ENCODE data around the gene WDR44.

WDR44 gene

DNA sequence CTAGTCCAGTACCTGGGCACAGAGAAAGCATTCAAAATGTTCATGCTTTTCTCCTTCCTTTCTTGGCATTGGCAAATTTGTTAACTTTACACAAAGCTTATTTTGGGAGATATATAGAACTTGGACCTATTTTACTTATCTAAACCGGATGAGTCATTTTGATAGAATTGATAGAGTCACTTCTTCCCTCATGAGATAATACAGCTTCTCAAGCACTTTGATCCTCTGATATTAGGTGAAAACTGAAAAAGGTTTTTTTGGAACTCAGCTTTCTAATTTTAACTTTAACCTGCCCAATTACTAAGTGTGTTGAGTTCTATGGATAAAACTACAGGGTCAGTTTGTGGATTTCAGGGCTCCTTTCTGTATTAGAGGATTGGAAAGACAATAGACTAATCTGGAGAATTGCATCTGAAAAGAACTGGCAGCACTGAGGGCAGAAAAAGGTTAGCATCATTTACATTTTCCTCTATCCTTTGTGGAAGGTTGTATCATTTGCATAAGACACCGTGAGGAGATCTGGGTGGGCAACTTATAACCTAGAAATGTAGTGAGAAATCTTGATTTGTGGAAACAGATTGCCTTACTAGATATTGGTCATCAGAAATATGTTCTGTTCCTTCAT, 2.4 kb downstream of the WDR44 start:
- H3K27me3 ChIP-seq: no peaks in the 10 kb centered on the region
- H3K4me1 ChIP-seq: no peaks in the 10 kb centered on the region
- H3K9me3 ChIP-seq: no peaks in the 10 kb centered on the region
- peak overlapping the region; percentile 90 for H3K4me3 ChIP-seq (ENCODE audit: low read depth, low read length)
- no peak for DNase-seq
- TF ChIP-seq, protein P1, sequence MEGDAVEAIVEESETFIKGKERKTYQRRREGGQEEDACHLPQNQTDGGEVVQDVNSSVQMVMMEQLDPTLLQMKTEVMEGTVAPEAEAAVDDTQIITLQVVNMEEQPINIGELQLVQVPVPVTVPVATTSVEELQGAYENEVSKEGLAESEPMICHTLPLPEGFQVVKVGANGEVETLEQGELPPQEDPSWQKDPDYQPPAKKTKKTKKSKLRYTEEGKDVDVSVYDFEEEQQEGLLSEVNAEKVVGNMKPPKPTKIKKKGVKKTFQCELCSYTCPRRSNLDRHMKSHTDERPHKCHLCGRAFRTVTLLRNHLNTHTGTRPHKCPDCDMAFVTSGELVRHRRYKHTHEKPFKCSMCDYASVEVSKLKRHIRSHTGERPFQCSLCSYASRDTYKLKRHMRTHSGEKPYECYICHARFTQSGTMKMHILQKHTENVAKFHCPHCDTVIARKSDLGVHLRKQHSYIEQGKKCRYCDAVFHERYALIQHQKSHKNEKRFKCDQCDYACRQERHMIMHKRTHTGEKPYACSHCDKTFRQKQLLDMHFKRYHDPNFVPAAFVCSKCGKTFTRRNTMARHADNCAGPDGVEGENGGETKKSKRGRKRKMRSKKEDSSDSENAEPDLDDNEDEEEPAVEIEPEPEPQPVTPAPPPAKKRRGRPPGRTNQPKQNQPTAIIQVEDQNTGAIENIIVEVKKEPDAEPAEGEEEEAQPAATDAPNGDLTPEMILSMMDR (IDR thresholded peaks at IDR 0.05; ENCODE audit: low read depth, low read length): no peak
- no peaks in the 10 kb centered on the region; the same call in 1 of the 2 replicates for H3K36me3 ChIP-seq

DNA sequence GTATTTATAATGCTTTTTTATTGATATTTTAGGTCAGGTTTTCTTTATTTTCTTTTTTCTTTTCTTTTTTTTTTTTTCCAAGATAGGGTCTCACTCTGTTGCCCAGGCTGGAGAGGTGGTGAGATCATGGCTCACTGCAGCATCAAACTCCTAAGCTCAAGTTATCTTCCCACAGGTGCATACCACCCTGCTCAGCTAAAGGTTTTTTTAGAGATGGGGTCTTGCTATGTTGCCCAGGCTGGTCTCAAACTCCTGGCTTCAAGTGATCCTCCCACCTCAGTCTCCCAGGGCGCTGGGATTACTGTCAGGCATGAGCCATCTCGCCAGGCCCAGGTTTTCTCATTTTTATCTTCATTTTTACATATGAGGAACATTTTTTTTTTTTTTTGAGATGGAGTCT, 3.3 kb downstream of the WDR44 start:
- H3K27me3 ChIP-seq: no peaks in the 10 kb centered on the region
- TF ChIP-seq, protein P1 (IDR thresholded peaks at IDR 0.05; ENCODE audit: low read depth, low read length): no peak
- H3K36me3 ChIP-seq: no peaks in the 10 kb centered on the region; the same call in 1 of the 2 replicates
- no peak overlapping the region for H3K4me3 ChIP-seq (ENCODE audit: low read depth, low read length)
- no peak for DNase-seq
- no peaks in the 10 kb centered on the region for H3K4me1 ChIP-seq
- H3K9me3 ChIP-seq: no peaks in the 10 kb centered on the region

DNA sequence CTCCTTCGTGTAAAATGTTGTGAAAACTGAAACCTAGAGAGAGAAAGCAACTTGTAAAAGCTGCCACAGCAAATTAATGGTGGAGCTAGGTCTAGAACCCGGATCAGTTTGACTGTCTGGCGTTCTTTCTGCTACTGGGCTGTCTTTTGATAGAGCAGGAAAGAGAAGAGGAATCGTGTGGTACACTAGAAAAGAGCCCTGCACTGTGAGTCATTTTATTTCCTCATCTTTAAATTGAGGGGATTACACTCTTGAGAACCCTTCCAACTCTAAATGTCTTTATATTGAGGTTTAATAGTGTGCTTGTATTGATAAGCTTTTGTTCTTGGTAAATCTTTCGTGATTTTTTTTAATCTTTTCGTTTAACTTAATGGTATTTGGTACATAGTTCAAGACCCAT, 4.3 kb downstream of the WDR44 start:
- DNase-seq: no peak
- Histone ChIP-seq H3K4me3 (ENCODE audit: low read depth, low read length) (no peak overlapping the region), H3K4me1 (no peaks in the 10 kb centered on the region)

DNA sequence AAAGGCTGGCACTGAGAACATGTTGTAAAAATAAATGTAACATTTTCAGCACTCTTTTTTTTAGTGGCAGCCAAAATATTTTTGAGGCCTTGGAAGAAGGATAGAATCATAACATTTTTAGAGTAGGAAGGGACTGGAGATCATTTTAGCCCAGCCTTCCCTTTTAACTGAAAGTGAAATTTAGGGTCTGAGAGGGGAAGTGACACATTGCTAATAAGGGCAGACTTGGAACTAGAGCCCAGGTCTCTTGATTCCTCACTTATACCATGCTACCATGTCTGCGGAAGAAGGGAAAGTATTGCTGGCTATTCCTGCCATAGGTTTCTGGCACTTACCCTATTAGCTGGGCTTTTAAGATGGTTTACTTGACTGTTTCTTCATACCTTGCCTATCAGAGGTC, 4.8 kb downstream of the WDR44 start:
- H3K4me3 ChIP-seq (ENCODE audit: low read depth, low read length): no peak overlapping the region
- DNase-seq: no peak
- H3K9me3 ChIP-seq: no peaks in the 10 kb centered on the region
- no peaks in the 10 kb centered on the region for H3K27me3 ChIP-seq
- TF ChIP-seq, protein P1 (IDR thresholded peaks at IDR 0.05; ENCODE audit: low read depth, low read length): no peak
- H3K4me1 ChIP-seq: no peaks in the 10 kb centered on the region
- no peaks in the 10 kb centered on the region; the same call in 1 of the 2 replicates for H3K36me3 ChIP-seq

More for the DNA sequence above, 4.3 kb downstream of the WDR44 start:
- TF ChIP-seq, protein P1 (IDR thresholded peaks at IDR 0.05; ENCODE audit: low read depth, low read length): no peak
- Histone ChIP-seq H3K36me3 (no peaks in the 10 kb centered on the region; the same call in 1 of the 2 replicates), H3K9me3 (no peaks in the 10 kb centered on the region), H3K27me3 (no peaks in the 10 kb centered on the region)

DNA sequence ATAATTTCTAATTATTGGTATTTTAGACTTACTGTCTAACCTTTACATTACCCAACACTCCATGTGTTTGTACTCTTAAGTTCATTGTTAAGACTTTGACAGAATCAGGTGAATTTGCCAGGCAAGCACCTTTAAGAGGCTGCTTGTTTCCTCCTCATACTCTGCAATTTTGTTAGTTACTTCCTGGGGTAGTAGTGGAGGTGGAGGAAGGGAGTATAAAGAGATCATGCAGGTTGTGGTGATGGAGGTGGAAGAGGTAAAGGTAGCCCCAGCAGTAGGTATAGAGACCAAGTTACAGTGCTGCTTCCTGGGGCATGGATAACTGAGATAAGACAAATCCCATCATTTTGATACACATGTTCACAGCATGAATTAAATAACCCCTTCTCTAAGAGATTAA, 6.7 kb downstream of the WDR44 start:
- TF ChIP-seq, protein P1 (IDR thresholded peaks at IDR 0.05; ENCODE audit: low read depth, low read length): no peak
- Histone ChIP-seq H3K9me3 (no peaks in the 10 kb centered on the region), H3K4me1 (no peaks in the 10 kb centered on the region), H3K36me3 (no peaks in the 10 kb centered on the region), H3K4me3 (ENCODE audit: low read depth, low read length) (no peak overlapping the region), H3K27me3 (no peaks in the 10 kb centered on the region)
- DNase-seq: no peak

DNA sequence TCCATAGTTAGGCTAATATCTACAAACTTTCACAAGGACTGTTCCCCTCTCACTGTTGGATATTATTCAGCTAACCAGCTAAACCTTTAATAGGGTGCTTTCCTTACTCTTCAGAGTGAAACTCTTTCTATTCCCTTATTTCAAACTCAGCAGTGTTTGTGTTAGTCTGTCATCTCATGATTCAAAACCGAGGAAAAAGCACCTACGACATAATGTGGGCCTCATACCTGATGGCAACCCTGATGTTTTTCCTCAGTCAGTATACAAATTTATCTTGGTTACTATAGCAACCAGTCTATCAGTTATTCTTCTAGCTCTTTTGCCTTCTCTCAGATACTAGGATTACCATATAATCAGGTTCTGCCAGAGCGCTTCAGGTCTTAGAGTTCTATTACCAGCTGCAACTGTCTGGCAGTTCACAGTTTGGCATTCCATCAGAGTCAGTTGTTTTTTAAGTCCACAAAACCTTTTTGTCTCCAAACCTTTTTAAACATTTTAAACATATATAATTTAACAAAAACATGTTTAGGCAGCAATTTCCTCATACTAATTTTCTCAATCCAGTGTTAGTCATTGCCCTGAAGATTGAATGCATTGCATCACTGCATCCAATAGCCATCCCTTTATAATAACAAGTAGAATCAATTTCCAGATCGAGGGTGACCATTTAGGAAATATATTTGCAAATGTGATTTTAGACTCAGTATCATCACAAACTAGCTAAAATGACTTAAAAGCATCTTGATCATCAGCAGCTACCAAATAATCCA, 7.4 kb downstream of the WDR44 start:
- H3K4me1 ChIP-seq: no peaks in the 10 kb centered on the region
- H3K4me3 ChIP-seq (ENCODE audit: low read depth, low read length): no peak overlapping the region
- no peaks in the 10 kb centered on the region for H3K27me3 ChIP-seq
- H3K9me3 ChIP-seq: no peaks in the 10 kb centered on the region
- TF ChIP-seq, protein P1 (IDR thresholded peaks at IDR 0.05; ENCODE audit: low read depth, low read length): no peak
- no peak for DNase-seq
- no peaks in the 10 kb centered on the region for H3K36me3 ChIP-seq

All from BE2C (cell line).